ENCODE measurements around the gene ITGA11. TPM values are rescaled to one million over a fixed set of nuclear protein-coding genes. Genes with fewer than 3 reads are reported as not detected.

ITGA11 gene
- total RNA-seq, 1 donor from 2014 or later: 31.4 TPM

DNA sequence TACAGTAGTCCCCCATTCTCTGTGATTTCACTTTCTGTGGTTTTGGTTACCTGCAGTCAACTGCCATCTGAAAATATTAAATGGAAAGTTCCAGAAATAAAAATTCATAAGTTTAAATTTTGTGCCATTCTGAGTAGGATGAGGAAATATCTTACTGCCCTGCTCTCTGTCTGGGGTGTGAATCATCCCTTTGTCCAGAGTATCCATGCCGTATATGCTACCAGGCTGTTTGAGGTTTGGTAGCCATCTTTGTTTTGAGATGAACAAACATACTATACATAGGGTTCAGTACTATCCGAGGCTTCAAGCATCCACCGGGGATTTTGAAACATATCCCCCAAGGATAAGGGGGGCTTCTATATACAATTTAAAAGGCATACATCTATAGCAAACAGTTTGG is 170.7 kb downstream of the ITGA11 start:
- intact Hi-C loops (cut with micrococcal nuclease): no loop called here
- Histone ChIP-seq H3K4me1 (peaks cover 25% of the 10 kb centered on the region), H3K9me3 (replicated peaks) (no peaks in the 10 kb centered on the region)

DNA sequence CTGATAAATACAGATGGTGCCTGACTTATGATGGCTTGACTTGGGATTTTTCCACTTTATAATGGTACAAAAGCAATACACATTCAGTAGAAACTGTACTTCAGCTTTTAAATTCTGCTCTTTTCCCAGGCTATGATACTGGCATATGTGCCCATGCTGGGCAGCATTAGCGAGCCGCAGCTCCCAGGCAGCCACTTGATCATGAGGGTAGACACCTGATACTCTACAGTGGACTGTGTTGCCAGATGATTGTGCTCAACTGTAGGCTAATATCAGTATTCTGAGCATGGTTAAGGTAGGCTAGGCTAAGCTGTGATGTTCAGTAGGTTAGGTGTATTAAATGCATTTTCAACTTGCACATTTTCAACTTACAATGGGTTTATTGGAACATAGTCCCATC is 172.1 kb downstream of the ITGA11 start:
- Histone ChIP-seq H3K27me3 (ENCODE audit: low read depth) (no peaks in the 10 kb centered on the region), H3K27ac (replicated peaks) (peak overlapping the region; percentile 47), H3K4me3 (no peak overlapping the region), H3K9me3 (replicated peaks) (no peaks in the 10 kb centered on the region), H3K36me3 (no peaks in the 10 kb centered on the region), H3K4me1 (peaks cover 25% of the 10 kb centered on the region)
- TF ChIP-seq, protein P1, sequence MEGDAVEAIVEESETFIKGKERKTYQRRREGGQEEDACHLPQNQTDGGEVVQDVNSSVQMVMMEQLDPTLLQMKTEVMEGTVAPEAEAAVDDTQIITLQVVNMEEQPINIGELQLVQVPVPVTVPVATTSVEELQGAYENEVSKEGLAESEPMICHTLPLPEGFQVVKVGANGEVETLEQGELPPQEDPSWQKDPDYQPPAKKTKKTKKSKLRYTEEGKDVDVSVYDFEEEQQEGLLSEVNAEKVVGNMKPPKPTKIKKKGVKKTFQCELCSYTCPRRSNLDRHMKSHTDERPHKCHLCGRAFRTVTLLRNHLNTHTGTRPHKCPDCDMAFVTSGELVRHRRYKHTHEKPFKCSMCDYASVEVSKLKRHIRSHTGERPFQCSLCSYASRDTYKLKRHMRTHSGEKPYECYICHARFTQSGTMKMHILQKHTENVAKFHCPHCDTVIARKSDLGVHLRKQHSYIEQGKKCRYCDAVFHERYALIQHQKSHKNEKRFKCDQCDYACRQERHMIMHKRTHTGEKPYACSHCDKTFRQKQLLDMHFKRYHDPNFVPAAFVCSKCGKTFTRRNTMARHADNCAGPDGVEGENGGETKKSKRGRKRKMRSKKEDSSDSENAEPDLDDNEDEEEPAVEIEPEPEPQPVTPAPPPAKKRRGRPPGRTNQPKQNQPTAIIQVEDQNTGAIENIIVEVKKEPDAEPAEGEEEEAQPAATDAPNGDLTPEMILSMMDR (IDR thresholded peaks at IDR 0.05; ENCODE audit: borderline replicate concordance): no peak
- intact Hi-C loops (cut with micrococcal nuclease): no loop called here
- no peak for DNase-seq

More for the DNA sequence above, 170.7 kb downstream of the ITGA11 start:
- no peak overlapping the region for H3K4me3 ChIP-seq
- H3K36me3 ChIP-seq: no peaks in the 10 kb centered on the region
- no peaks in the 10 kb centered on the region for H3K27me3 ChIP-seq (ENCODE audit: low read depth)
- H3K27ac ChIP-seq (replicated peaks): no peak overlapping the region
- no peak for DNase-seq
- TF ChIP-seq, protein P1 (IDR thresholded peaks at IDR 0.05; ENCODE audit: borderline replicate concordance): no peak

DNA sequence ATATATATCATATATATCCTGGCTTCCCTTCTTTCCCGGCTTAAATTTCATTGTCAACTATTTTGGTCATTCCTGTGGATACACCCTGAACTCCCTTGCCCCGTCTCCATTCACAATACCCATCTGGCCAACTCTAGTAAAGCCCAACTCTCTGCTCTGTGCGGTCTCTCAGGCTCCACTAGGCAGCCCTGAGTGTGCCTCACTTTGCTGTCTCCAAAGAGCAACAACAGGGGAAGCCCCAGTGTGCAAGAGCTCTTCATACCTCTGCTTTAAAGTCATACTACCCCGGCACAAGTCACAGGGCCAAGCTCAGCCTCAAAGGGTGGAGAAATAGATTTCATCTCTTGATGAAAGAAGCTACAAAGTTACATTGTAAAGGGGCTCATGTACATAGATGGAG is 173.3 kb downstream of the ITGA11 start:
- TF ChIP-seq, protein P1 (IDR thresholded peaks at IDR 0.05; ENCODE audit: borderline replicate concordance): no peak
- H3K4me3 ChIP-seq: no peak overlapping the region
- H3K27me3 ChIP-seq (ENCODE audit: low read depth): no peaks in the 10 kb centered on the region
- intact Hi-C loops (cut with micrococcal nuclease): no loop called here
- H3K4me1 ChIP-seq: peaks cover 25% of the 10 kb centered on the region
- H3K9me3 ChIP-seq (replicated peaks): no peaks in the 10 kb centered on the region
- H3K36me3 ChIP-seq: no peaks in the 10 kb centered on the region
- DNase-seq: no peak
- H3K27ac ChIP-seq (replicated peaks): peak overlapping the region; percentile 47

DNA sequence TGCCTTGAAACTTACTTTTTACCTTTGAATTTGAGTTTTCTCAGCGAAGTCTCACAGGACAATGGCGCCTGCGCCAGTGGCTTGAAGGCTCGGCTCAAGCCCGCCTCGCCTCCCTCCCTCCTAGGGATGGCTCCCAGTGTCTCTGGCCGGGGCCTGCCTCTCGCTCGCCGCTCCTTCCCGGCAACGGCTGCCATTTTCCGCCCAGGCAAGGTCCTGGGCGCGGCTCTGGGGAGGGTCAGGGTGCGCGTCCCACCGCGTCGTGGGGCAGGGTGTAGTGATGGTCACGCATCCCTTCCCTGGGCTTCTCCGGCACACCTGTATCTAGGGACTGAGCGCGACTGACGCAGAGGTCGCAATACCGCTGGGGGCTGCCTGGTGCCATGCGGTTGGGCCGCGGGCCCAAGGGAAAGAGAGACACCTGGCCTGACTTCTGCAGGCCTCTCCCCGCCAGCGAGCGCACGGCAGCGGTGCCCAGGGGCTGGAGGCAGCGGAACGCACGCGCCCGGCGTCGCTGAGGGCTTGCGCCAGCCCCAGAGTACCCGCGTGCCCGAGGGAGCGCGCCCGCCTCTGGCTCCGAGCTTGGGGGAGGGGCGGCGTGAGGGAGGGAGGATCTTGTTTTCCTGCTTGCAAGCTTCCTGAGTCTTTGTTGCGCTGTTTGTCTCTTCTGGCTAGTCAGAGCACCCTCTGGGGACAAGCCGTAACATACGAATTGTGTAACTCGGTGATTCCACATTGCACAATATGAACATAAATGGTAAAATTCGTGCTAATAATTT is 175.1 kb downstream of the ITGA11 start:
- Histone ChIP-seq H3K27me3 (ENCODE audit: low read depth) (no peaks in the 10 kb centered on the region), H3K4me1 (peaks cover 30% of the 10 kb centered on the region), H3K4me3 (peak overlapping the region; percentile 71), H3K27ac (replicated peaks) (peak overlapping the region; percentile 90), H3K9me3 (replicated peaks) (no peaks in the 10 kb centered on the region), H3K36me3 (no peaks in the 10 kb centered on the region)
- intact Hi-C loops (cut with micrococcal nuclease): no loop called here
- TF ChIP-seq, protein P1 (IDR thresholded peaks at IDR 0.05; ENCODE audit: borderline replicate concordance): no peak
- peak; percentile 92 for DNase-seq

DNA sequence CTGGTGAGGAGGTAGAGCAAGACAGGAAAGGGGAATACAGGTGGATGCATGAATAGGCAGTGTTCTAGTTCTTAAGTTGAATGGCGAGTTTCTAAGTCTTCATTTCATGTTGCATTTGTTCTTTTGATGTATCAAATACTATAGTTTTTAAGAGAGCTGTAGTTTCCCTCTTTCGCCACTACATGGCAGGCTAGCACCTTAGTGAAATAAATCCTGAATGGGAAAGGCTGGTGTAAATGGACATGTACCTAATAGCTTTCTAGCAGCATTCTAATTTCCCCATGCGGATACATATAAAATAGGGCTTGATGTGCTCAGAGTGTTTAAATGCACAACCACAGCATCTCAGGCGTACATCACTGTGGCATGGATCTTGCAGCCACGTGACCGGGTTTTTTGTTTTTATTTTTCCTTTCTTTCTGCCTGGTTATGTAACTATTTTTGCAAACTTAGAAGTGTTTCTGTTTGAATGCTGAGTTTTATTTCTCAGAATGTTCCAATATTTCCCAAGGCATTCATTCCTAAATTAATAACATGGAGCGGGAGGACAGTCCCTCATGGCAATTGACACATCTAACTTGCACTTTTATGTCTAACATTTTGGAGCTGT is 178.9 kb downstream of the ITGA11 start:
- H3K27ac ChIP-seq (replicated peaks): no peak overlapping the region
- intact Hi-C loops (cut with micrococcal nuclease): no loop called here
- TF ChIP-seq, protein P1 (IDR thresholded peaks at IDR 0.05; ENCODE audit: borderline replicate concordance): peak; percentile 92

More for the DNA sequence above, 178.9 kb downstream of the ITGA11 start:
- Histone ChIP-seq H3K4me1 (peaks cover 18% of the 10 kb centered on the region), H3K4me3 (no peak overlapping the region), H3K9me3 (replicated peaks) (no peaks in the 10 kb centered on the region), H3K27me3 (ENCODE audit: low read depth) (no peaks in the 10 kb centered on the region), H3K36me3 (no peaks in the 10 kb centered on the region)
- no peak for DNase-seq

All from left ventricle myocardium inferior (tissue), 1 donor.